Natural killer cell (primary cell): ENCODE measurements around the gene HSDL2. TPM values are rescaled to one million over a fixed set of nuclear protein-coding genes. Genes with fewer than 3 reads are reported as not detected.
"Not testable (repeated sequence)": the region's sequence is repeated elsewhere in the genome, so short reads cannot be mapped to it uniquely, and the experiment has no call there.

Source experiments
- ATAC-seq, 3 donors: fragments of 150-1000 bp in 2 of 3; fragments of 200-7000 bp in 1 of 3; cut with Tn5 transposase; 1 replicate in 1 of 3; 2 replicates in 2 of 3; pipeline ENCODE4 v1.10.0; 2021; ENCODE audit warnings: mild to moderate bottlenecking in 2 of 3, moderate library complexity in 2 of 3
- DNase-seq, 2 donors: peaks; one replicate each; pipeline versions ENCODE4 v3.0.0 to v3.0.0-alpha.2; 2013 to 2021; ENCODE audit warnings: mixed read lengths in 1 of 2
- H3K27ac ChIP-seq: one replicate; pipeline ENCODE4 v1.5.1; 2013; ENCODE audit warnings: mild to moderate bottlenecking, low read length
- H3K27me3 ChIP-seq: one replicate; pipeline ENCODE4 v1.6.1; 2013; ENCODE audit warnings: low read length; ENCODE audit not compliant: control insufficient read depth, insufficient read depth
- H3K36me3 ChIP-seq: one replicate; pipeline ENCODE4 v1.6.1; 2013; ENCODE audit warnings: low read length; ENCODE audit not compliant: control insufficient read depth, insufficient read depth
- H3K4me1 ChIP-seq: one replicate; pipeline ENCODE4 v1.6.1; 2013; ENCODE audit warnings: low read length; ENCODE audit not compliant: control insufficient read depth, insufficient read depth
- H3K4me3 ChIP-seq: one replicate; pipeline ENCODE4 v1.5.1; 2013; ENCODE audit warnings: low read length
- H3K9me3 ChIP-seq: one replicate; pipeline ENCODE4 v1.6.1; 2013; ENCODE audit warnings: low read length; ENCODE audit not compliant: control insufficient read depth, insufficient read depth
- H3K27ac Mint-ChIP-seq, 2 donors: one replicate each; pipeline ENCODE4 v1.8.0; 2022; ENCODE audit warnings: mild to moderate bottlenecking in 2 of 2, mixed read lengths in 2 of 2, moderate library complexity in 1 of 2
- H3K27me3 Mint-ChIP-seq, 2 donors: one replicate each; pipeline ENCODE4 v1.8.0; 2022; ENCODE audit warnings: low read depth in 2 of 2, mixed read lengths in 2 of 2
- H3K36me3 Mint-ChIP-seq: one replicate; pipeline ENCODE4 v1.8.0; 2022; ENCODE audit warnings: mixed read lengths
- H3K4me1 Mint-ChIP-seq, 2 donors: one replicate each; pipeline ENCODE4 v1.8.0; 2022; ENCODE audit warnings: mixed read lengths in 2 of 2
- H3K4me3 Mint-ChIP-seq: one replicate; pipeline ENCODE4 v1.8.0; 2022; ENCODE audit warnings: mild to moderate bottlenecking, moderate library complexity, mixed read lengths
- H3K9me3 Mint-ChIP-seq, 2 donors: one replicate each; pipeline ENCODE4 v1.8.0; 2022; ENCODE audit warnings: mixed read lengths in 2 of 2
- CTCF ChIP-seq: fragments of 200-600 bp; IDR thresholded peaks from one replicate; pipeline ENCODE4 v1.8.0; 2022; ENCODE audit warnings: antibody characterized with exemption
- WGBS: methylation state at CpG from one replicate; pipeline ENCODE4 v1.1.7; 2013; ENCODE audit warnings: missing lambda C conversion rate; ENCODE audit not compliant: insufficient coverage; 5-methylcytosine and 5-hydroxymethylcytosine counted together
- intact Hi-C: fragments of 100-400 bp; cut with micrococcal nuclease; formaldehyde crosslinking; loops from one replicate; pipeline ENCODE4 v1.14.2; 2022
- total RNA-seq, 4 donors: library from RNA; stranded (reverse); fragments of 120-200 nt in 1 of 4; gene quantifications; one replicate each; pipeline versions ENCODE4 v1.2.3 to v1.2.4, GENCODE V29; 2013 to 2022

The HSDL2 gene
- total RNA-seq, 3 donors from 2014 or later (not counting 1 experiment from before 2014, with no cell fraction given) = 7.9 to 18.3 (median 8.6) TPM

GRCh38 chr9:112409758-112410157 lies 29.9 kb downstream of the HSDL2 start:
- Histone ChIP-seq H3K4me1 (no peaks in the 10 kb centered on the region), H3K9me3 (no peaks in the 10 kb centered on the region), H3K27ac (no peak overlapping the region), H3K4me3 (no peak overlapping the region), H3K27me3 (no peaks in the 10 kb centered on the region), H3K36me3 (peaks cover 9% of the 10 kb centered on the region)
- 100% methylated on average over 2 of the region's 4 CpGs for WGBS
- Mint-ChIP-seq H3K4me3 (no peak overlapping the region), H3K27ac (no peak overlapping the region), H3K4me1 (no peaks in the 10 kb centered on the region), H3K27me3 (no peaks in the 10 kb centered on the region), H3K9me3 (no peaks in the 10 kb centered on the region), H3K36me3 (no peaks in the 10 kb centered on the region)
- no peak for ATAC-seq
- TF ChIP-seq CTCF = no peak
- intact Hi-C loops = no loop called here
- no peak for DNase-seq

- no peaks in the 10 kb centered on the region for H3K36me3 Mint-ChIP-seq
- H3K27ac Mint-ChIP-seq = no peak overlapping the region
- H3K27ac ChIP-seq = no peak overlapping the region
- peaks cover 9% of the 10 kb centered on the region for H3K36me3 ChIP-seq
- no peaks in the 10 kb centered on the region for H3K4me1 ChIP-seq
- H3K4me1 Mint-ChIP-seq = no peaks in the 10 kb centered on the region
- intact Hi-C loops = no loop called here
- WGBS = no CpG with 5 or more reads among the region's 1 CpG
- no peak overlapping the region for H3K4me3 Mint-ChIP-seq
- no peaks in the 10 kb centered on the region for H3K9me3 Mint-ChIP-seq
- no peaks in the 10 kb centered on the region for H3K9me3 ChIP-seq
- H3K4me3 ChIP-seq = no peak overlapping the region
- ATAC-seq (no peak), DNase-seq (no peak)
- no peaks in the 10 kb centered on the region for H3K27me3 Mint-ChIP-seq
- no peaks in the 10 kb centered on the region for H3K27me3 ChIP-seq
- no peak for TF ChIP-seq CTCF
These were observed 31.7 kb downstream of the HSDL2 start for GRCh38 chr9:112411626-112412027.

- H3K27me3 Mint-ChIP-seq, H3K4me1 Mint-ChIP-seq, H3K27me3 ChIP-seq, intact Hi-C loops, H3K9me3 Mint-ChIP-seq, H3K4me3 Mint-ChIP-seq, DNase-seq, H3K4me3 ChIP-seq, ATAC-seq, H3K9me3 ChIP-seq, H3K27ac Mint-ChIP-seq, H3K36me3 Mint-ChIP-seq, H3K4me1 ChIP-seq, H3K27ac ChIP-seq, H3K36me3 ChIP-seq: not testable (repeated sequence)
- WGBS = 97% methylated on average over 8 of the region's 9 CpGs
These were observed 33.8 kb downstream of the HSDL2 start for GRCh38 chr9:112413728-112414127.

- no peak for ATAC-seq
- H3K36me3 Mint-ChIP-seq = no peaks in the 10 kb centered on the region
- no peak for TF ChIP-seq CTCF
- intact Hi-C loops = no loop called here
- 92% methylated on average over 2 of the region's 2 CpGs for WGBS
- DNase-seq = no peak
- H3K27ac Mint-ChIP-seq = no peak overlapping the region
- Histone ChIP-seq H3K36me3 (no peaks in the 10 kb centered on the region), H3K9me3 (no peaks in the 10 kb centered on the region), H3K4me3 (no peak overlapping the region), H3K27ac (no peak overlapping the region), H3K27me3 (no peaks in the 10 kb centered on the region), H3K4me1 (no peaks in the 10 kb centered on the region)
- no peak overlapping the region for H3K4me3 Mint-ChIP-seq
- H3K27me3 Mint-ChIP-seq = no peaks in the 10 kb centered on the region
- H3K9me3 Mint-ChIP-seq = no peaks in the 10 kb centered on the region
- no peaks in the 10 kb centered on the region for H3K4me1 Mint-ChIP-seq
These were observed 40.3 kb downstream of the HSDL2 start for GRCh38 chr9:112420208-112420607.
